ENCODE data around the gene SEC16A.

SEC16A gene

DNA sequence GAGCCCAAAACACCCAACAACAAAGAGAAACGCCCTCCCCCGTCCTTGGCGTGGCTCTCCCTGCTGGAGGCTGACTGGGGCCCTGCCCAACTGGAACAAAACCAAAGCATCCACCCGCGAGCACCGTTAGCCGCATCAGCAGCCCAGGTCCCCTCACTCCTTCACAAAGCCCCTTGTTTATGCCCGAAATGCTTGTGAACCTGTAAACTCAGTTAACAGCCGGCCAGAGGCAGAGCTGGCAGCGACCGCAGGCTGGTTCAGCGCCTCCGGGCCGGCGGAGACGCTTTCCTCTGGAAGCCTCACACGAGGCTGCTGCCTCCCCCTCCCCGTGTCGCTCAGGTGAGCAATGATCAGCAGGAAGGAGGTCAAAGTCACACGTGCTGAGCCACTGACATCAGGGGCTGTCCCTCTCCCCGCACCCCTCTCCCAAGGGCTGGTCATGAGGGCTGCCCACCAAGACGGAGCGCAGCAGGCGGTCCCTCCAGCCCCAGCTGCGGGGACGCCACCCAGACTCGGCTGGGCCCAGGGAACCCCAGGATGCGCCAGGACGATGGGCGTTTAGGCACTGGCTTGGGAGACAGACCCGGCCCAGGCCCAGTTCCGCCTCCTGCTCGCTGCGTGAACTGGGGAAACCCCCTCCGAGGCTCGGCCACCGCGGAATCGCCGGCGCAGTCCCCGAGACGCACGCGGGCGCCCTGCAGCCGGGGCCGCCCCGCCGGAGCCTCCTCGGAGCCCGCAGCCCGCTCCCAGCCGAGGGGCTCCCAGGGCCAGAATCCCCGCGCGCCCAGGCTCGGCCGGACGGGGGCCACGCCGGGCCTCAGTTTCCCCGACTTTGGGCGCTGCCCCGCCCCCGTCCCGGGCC is 83.4 kb downstream of the SEC16A start:
- DNase-seq (ENCODE audit: low read depth in 3 of 3): no peak

DNA sequence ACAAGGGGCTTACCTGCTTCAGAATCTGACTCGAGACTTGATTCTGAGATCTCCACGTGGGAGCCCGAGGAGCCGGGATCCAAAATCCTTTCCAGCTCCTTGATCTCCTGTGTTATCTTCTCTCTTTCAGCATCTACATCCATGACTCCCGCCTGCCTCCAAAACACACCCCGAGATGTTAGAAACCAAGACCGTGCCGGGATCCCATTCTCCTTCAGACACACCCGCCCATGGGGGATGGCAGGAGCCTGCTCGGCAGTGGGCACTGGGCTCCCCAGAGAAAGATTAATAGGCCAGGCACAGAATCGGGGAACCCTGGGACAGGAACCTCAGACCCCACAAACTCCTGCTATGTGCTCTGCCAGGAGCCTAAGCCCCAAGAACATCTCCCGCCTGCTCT is 84.6 kb downstream of the SEC16A start:
- DNase-seq (ENCODE audit: low read depth in 3 of 3): no peak

GRCh38 chr9:136397643-136398042 is 85.2 kb downstream of the SEC16A start:
- no peak for DNase-seq (ENCODE audit: low read depth in 3 of 3)

DNA sequence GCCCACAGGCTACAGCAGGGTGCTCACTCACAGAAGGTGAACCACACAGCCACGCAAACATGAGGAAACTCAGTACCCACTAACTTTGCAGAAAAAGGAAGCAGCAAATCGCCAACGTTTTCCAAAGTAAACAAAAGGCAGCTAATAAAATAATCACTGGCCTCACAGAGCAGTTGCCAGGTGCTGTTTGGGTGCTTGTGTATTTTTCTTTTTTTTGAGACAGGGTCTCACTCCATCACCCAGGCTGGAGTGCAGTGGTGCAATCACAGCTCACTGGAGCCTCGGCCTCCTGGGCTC is 86.7 kb downstream of the SEC16A start:
- no peak for DNase-seq (ENCODE audit: low read depth in 3 of 3)

DNA sequence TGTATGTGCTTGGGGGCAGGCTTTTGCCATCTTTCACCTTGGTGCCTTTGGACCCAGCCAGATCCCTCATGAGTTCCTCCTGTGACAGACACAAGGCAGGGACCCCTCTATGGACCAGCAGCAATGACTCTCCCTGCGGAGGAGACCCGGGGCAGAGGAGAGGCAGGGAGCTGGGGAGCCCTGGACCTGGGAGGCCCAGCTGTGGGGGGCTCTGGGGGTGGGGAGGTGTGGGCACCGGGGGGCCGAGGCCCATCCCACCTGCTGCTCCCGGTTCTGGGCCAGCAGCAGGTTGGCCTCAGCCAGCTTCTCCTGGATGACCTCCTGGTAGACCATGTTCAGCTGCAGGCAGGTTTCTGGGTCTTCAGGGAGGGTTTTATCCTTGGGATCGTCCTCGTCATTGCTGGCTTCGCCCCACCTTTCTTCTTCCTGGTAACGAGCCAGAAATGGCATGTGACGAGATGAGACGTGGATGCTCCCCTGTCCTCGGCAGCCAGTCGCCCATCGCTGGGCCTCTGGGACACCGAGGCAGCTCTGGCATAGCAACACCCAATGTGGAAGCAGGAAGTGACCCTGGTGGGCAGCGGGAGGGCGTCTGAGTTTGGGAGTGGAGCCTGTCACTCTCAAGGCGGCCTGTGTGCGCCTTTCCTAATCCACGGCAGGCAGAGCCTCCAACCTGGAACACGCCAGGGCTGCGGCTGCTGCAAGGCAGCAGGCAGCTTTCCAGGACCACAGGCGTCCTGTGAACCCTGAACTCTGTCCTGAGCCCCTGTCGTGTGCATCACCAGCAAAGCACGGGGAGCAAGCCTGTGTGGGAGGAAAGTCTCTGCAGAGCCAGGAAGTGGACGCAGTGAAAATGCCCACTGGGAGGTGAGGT is 87.3 kb downstream of the SEC16A start:
- DNase-seq (ENCODE audit: low read depth in 3 of 3): no peak

DNA sequence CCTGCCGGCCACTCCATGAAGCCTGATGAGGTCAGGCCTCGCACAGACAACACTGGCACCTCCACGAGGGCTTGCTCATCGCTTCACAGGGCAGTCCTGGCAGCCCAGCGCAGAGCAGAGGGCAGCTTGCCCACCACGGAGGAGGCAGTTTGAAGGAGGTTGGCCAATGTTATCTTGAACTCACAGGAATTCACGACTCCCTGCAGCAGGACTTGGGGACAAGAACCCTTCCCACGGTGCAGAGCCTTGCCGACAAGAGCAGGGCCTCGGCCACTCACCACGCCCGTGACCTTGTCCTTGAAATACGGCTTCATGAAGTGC is 87.9 kb downstream of the SEC16A start:
- no peak for DNase-seq (ENCODE audit: low read depth in 3 of 3)

GRCh38 chr9:136394312-136395019 is 88.4 kb downstream of the SEC16A start:
- DNase-seq (ENCODE audit: low read depth in 3 of 3): no peak

- no peak for DNase-seq (ENCODE audit: low read depth in 3 of 3)
These were observed 89.3 kb downstream of the SEC16A start for GRCh38 chr9:136393531-136393930.

DNA sequence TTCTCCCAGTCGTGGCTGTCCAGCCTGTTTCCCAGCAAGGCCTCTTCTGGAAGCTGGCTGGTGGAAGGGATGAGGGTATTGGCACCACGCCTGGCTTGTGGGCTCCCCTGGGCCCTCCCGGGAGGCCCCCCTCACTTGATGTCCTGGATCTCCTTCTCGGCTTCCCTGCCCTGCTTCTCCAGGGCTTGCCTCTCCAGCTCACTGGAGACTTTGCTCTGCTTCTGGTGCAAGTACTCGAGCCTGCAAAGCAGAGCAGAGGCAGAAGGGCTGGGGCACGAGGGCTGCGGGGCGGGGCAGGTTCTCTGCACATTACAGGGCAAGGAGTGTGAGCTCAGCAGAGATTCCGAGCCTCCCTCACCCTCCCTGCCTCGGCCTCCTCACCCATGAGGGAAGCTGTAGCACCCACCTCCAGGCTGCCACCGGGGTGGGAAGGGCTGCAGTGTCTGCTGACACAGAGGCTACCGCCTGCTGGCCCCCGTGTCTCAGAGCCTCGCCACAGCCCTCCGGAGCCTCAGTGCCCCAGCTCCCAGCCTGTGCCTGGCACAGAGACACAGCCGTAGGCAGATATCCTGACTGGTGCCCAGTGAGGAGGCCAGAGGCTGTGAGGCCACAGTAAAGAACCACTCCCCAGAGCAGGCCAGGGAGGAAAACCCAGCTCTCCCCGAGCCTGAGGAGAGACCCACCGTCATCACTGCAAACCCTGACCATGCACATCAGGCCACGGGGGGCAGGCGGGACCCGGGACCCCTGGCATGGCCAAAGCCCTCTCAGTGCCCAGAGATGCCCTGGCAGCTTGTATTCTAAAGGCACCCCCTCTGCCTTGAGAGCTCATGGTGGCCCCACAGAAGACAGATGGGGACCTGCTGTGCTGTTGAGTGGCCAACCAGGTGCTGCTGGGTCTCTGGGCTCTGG is 90.0 kb downstream of the SEC16A start:
- DNase-seq (ENCODE audit: low read depth in 3 of 3): no peak

GRCh38 chr9:136391737-136392537 is 90.9 kb downstream of the SEC16A start:
- no peak for DNase-seq (ENCODE audit: low read depth in 3 of 3)
